HEK293 (cell line): Measurements from ENCODE around the gene DCAF10.
A peak's percentile ranks its signal among the peaks of the same experiment; 100 is the strongest.

ENCODE experiments used
- CTCF ChIA-PET: fragments of 350-600 bp; formaldehyde crosslinking; extraction: SDS; loops from one replicate; lab custom pipeline; 2021; ENCODE audit warnings: antibody characterized with exemption; lab: Yijun Ruan, JAX
- POLR2A ChIA-PET: fragments of 300-600 bp; formaldehyde crosslinking; extraction: SDS; loops from one replicate; lab custom pipeline; 2020; ENCODE audit warnings: antibody characterized with exemption, inconsistent platforms; lab: Yijun Ruan, JAX
- H3K27ac ChIP-seq: fragments of 200-500 bp; sonication (Bioruptor generic); 2 replicates; pipeline ENCODE4 v1.5.1; 2014; ENCODE audit warnings: low read depth, low read length, control low read depth, inconsistent platforms; ENCODE audit errors: extremely low read depth
- H3K36me3 ChIP-seq, 2 experiments: fragments of 200-500 bp in 1 of 2; sonication (Bioruptor generic) in 1 of 2; 1 replicate in 1 of 2; 2 replicates in 1 of 2; pipeline ENCODE4 v1.5.1; 2014 to 2017; ENCODE audit warnings: inconsistent platforms in 2 of 2, low read length in 2 of 2; ENCODE audit not compliant: control insufficient read depth in 2 of 2, insufficient read depth in 1 of 2
- H3K4me1 ChIP-seq: fragments of 200-500 bp; sonication (Bioruptor generic); 2 replicates; pipeline ENCODE4 v1.5.1; 2014; ENCODE audit warnings: mild to moderate bottlenecking, low read length, inconsistent platforms; ENCODE audit not compliant: control insufficient read depth, insufficient read depth
- H3K4me3 ChIP-seq: 2 replicates; pipeline ENCODE4 v1.5.1; 2011; ENCODE audit warnings: low read depth, mild to moderate bottlenecking, control low read depth, low read length, moderate library complexity
- H3K9me3 ChIP-seq: fragments of 200-500 bp; sonication (Bioruptor generic); 2 replicates; pipeline ENCODE4 v1.5.1; 2014; ENCODE audit warnings: low read depth, low read length, inconsistent platforms; ENCODE audit not compliant: control insufficient read depth, insufficient read depth
- GLI2 ChIP-seq: fragments of 450-650 bp; formaldehyde crosslinking; IDR thresholded peaks from 2 replicates; pipeline ENCODE4; 2017; ENCODE audit warnings: missing biosample characterization, missing genetic modification characterization, low read depth, borderline replicate concordance
- OSR2 ChIP-seq: fragments of 450-650 bp; formaldehyde crosslinking; IDR thresholded peaks from 2 replicates; pipeline ENCODE4 v1.5.1; 2016; ENCODE audit warnings: missing biosample characterization, missing genetic modification characterization
- PRDM10 ChIP-seq: fragments of 450-650 bp; formaldehyde crosslinking; IDR thresholded peaks from 2 replicates; pipeline ENCODE4 v1.5.1; 2016; ENCODE audit warnings: missing biosample characterization, missing genetic modification characterization
- SETDB1 ChIP-seq: IDR thresholded peaks from one replicate; pipeline ENCODE4 v1.6.1; 2017; ENCODE audit warnings: mild to moderate bottlenecking, low read length, moderate library complexity, mixed read lengths; ENCODE audit not compliant: insufficient read length
- ZNF10 ChIP-seq: fragments of 450-650 bp; formaldehyde crosslinking; IDR thresholded peaks from 2 replicates; pipeline ENCODE4 v1.5.1; 2017; ENCODE audit warnings: missing biosample characterization, missing genetic modification characterization
- ZNF114 ChIP-seq: fragments of 450-650 bp; formaldehyde crosslinking; IDR thresholded peaks from 2 replicates; pipeline ENCODE4 v1.5.0; 2017; ENCODE audit warnings: missing biosample characterization, missing genetic modification characterization
- ZNF140 ChIP-seq: fragments of 450-650 bp; formaldehyde crosslinking; IDR thresholded peaks from 2 replicates; pipeline ENCODE4 v1.5.1; 2016; ENCODE audit warnings: missing biosample characterization, missing genetic modification characterization
- ZNF175 ChIP-seq: fragments of 450-650 bp; formaldehyde crosslinking; IDR thresholded peaks from 2 replicates; pipeline ENCODE4 v1.5.1; 2016; ENCODE audit warnings: missing biosample characterization, missing genetic modification characterization
- ZNF26 ChIP-seq: fragments of 450-650 bp; formaldehyde crosslinking; IDR thresholded peaks from 2 replicates; pipeline ENCODE4 v1.5.1; 2016; ENCODE audit warnings: missing biosample characterization, missing genetic modification characterization
- ZNF266 ChIP-seq: fragments of 450-650 bp; formaldehyde crosslinking; IDR thresholded peaks from 2 replicates; pipeline ENCODE4 v1.5.1; 2016; ENCODE audit warnings: missing biosample characterization, missing genetic modification characterization, low read depth
- ZNF350 ChIP-seq: fragments of 450-650 bp; formaldehyde crosslinking; IDR thresholded peaks from 2 replicates; pipeline ENCODE4 v1.5.0; 2017; ENCODE audit warnings: missing biosample characterization, mild to moderate bottlenecking, missing genetic modification characterization
- ZNF416 ChIP-seq: fragments of 450-650 bp; formaldehyde crosslinking; IDR thresholded peaks from 2 replicates; pipeline ENCODE4 v1.5.1; 2016; ENCODE audit warnings: missing biosample characterization, missing genetic modification characterization
- ZNF48 ChIP-seq: fragments of 450-650 bp; formaldehyde crosslinking; IDR thresholded peaks from 2 replicates; pipeline ENCODE4 v1.5.1; 2016; ENCODE audit warnings: missing biosample characterization, missing genetic modification characterization
- ZNF664 ChIP-seq: fragments of 450-650 bp; formaldehyde crosslinking; IDR thresholded peaks from 2 replicates; pipeline ENCODE4 v1.5.1; 2016; ENCODE audit warnings: missing biosample characterization, missing genetic modification characterization
- ZNF707 ChIP-seq: fragments of 450-650 bp; formaldehyde crosslinking; IDR thresholded peaks from 2 replicates; pipeline ENCODE4 v1.5.1; 2016; ENCODE audit warnings: missing biosample characterization, missing genetic modification characterization
- ZNF776 ChIP-seq: fragments of 450-650 bp; formaldehyde crosslinking; IDR thresholded peaks from 2 replicates; pipeline ENCODE4 v1.5.0; 2017; ENCODE audit warnings: missing biosample characterization, missing genetic modification characterization, borderline replicate concordance
- TF ChIP-seq, protein P1 (sequence below): fragments of 450-650 bp; formaldehyde crosslinking; IDR thresholded peaks from 2 replicates; pipeline ENCODE4 v1.5.1; 2016; ENCODE audit warnings: missing biosample characterization, missing genetic modification characterization, borderline replicate concordance
- TF ChIP-seq, protein P2 (sequence below): sonication (generic); formaldehyde crosslinking; IDR thresholded peaks from 2 replicates; pipeline ENCODE4 v1.8.1; 2022; ENCODE audit warnings: mild to moderate bottlenecking, moderate library complexity, missing genetic modification reagents

Gene DCAF10

GRCh38 chr9:37873955-37874354 is 73.4 kb downstream of the DCAF10 start:
- TF ChIP-seq PRDM10 (tag by site-specific recombination) (peak; percentile 70), ZNF266 (no peak)
- TF ChIP-seq, all 188 proteins: peak for 1
- no peak overlapping the region for H3K4me3 ChIP-seq
- POLR2A ChIA-PET: no interaction called here

GRCh38 chr9:37876376-37876775 is 75.8 kb downstream of the DCAF10 start:
- Histone ChIP-seq H3K27ac (no peak overlapping the region), H3K4me3 (no peak overlapping the region), H3K36me3 (peaks cover 0 to 22% of the 10 kb centered on the region in 2 experiments; a peak in 2 of 3 replicates), H3K9me3 (no peaks in the 10 kb centered on the region), H3K4me1 (no peaks in the 10 kb centered on the region)
- ChIA-PET CTCF (interaction anchor here (0.6 kb wide), 1 partner anchor 389 kb away, joined by 3 read pairs; no protein-coding TSS in a partner anchor), POLR2A (no interaction called here)
- TF ChIP-seq ZNF175 (tag by site-specific recombination) (no peak), ZNF707 (tag by site-specific recombination) (no peak), ZNF114 (no peak), ZNF776 (tag by site-specific recombination) (no peak), ZNF48 (no peak)
- TF ChIP-seq, protein P1, sequence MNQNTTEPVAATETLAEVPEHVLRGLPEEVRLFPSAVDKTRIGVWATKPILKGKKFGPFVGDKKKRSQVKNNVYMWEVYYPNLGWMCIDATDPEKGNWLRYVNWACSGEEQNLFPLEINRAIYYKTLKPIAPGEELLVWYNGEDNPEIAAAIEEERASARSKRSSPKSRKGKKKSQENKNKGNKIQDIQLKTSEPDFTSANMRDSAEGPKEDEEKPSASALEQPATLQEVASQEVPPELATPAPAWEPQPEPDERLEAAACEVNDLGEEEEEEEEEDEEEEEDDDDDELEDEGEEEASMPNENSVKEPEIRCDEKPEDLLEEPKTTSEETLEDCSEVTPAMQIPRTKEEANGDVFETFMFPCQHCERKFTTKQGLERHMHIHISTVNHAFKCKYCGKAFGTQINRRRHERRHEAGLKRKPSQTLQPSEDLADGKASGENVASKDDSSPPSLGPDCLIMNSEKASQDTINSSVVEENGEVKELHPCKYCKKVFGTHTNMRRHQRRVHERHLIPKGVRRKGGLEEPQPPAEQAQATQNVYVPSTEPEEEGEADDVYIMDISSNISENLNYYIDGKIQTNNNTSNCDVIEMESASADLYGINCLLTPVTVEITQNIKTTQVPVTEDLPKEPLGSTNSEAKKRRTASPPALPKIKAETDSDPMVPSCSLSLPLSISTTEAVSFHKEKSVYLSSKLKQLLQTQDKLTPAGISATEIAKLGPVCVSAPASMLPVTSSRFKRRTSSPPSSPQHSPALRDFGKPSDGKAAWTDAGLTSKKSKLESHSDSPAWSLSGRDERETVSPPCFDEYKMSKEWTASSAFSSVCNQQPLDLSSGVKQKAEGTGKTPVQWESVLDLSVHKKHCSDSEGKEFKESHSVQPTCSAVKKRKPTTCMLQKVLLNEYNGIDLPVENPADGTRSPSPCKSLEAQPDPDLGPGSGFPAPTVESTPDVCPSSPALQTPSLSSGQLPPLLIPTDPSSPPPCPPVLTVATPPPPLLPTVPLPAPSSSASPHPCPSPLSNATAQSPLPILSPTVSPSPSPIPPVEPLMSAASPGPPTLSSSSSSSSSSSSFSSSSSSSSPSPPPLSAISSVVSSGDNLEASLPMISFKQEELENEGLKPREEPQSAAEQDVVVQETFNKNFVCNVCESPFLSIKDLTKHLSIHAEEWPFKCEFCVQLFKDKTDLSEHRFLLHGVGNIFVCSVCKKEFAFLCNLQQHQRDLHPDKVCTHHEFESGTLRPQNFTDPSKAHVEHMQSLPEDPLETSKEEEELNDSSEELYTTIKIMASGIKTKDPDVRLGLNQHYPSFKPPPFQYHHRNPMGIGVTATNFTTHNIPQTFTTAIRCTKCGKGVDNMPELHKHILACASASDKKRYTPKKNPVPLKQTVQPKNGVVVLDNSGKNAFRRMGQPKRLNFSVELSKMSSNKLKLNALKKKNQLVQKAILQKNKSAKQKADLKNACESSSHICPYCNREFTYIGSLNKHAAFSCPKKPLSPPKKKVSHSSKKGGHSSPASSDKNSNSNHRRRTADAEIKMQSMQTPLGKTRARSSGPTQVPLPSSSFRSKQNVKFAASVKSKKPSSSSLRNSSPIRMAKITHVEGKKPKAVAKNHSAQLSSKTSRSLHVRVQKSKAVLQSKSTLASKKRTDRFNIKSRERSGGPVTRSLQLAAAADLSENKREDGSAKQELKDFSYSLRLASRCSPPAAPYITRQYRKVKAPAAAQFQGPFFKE (tag by site-specific recombination): no peak

More at GRCh38 chr9:37873955-37874354, 73.4 kb downstream of the DCAF10 start:
- CTCF ChIA-PET: no interaction called here
- no peak overlapping the region for H3K27ac ChIP-seq
- H3K36me3 ChIP-seq: peaks cover 0 to 15% of the 10 kb centered on the region in 2 experiments; a peak in 1 of 3 replicates
- no peaks in the 10 kb centered on the region for H3K4me1 ChIP-seq
- H3K9me3 ChIP-seq: no peaks in the 10 kb centered on the region

DNA sequence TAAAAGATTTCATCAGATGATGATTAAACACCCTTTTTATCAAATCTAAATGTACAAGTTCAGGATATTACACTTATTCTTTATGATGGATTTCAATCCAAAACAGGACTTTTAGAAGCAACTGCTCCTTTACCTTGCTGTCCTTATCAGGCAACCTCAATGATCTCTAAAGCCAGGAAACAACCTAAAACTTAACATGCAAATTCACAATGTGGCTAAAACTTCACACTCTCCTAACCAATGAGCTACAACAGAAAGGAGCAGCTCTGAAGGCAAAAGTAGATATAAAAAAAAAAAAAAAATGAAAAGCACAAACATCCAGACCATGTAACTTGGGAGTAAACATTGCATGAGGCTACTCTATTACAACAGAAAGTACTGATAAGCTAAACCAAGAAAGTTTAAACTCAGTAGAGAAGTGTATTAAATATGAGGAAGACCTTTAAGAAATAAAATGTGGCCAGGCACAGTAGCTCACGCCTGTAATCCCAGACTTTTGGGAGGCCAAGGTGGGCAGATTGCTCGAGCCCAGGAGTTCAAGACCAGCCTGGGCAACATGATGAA is 80.4 kb downstream of the DCAF10 start:
- H3K27ac ChIP-seq: no peak overlapping the region
- no peak overlapping the region for H3K4me3 ChIP-seq
- ChIA-PET POLR2A (interaction anchor here (0.7 kb wide), 1 partner anchor 44 kb away, joined by 3 read pairs; no protein-coding TSS in a partner anchor), CTCF (interaction anchor here (0.5 to 0.7 kb wide), 2 partner anchors 36 to 217 kb away, joined by 3 read pairs; no protein-coding TSS in a partner anchor)
- H3K36me3 ChIP-seq: peaks cover 0 to 22% of the 10 kb centered on the region in 2 experiments; a peak in 2 of 3 replicates
- H3K4me1 ChIP-seq: no peaks in the 10 kb centered on the region
- TF ChIP-seq, protein P2, sequence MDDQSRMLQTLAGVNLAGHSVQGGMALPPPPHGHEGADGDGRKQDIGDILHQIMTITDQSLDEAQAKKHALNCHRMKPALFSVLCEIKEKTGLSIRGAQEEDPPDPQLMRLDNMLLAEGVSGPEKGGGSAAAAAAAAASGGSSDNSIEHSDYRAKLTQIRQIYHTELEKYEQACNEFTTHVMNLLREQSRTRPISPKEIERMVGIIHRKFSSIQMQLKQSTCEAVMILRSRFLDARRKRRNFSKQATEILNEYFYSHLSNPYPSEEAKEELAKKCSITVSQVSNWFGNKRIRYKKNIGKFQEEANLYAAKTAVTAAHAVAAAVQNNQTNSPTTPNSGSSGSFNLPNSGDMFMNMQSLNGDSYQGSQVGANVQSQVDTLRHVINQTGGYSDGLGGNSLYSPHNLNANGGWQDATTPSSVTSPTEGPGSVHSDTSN (CRISPR knock-in tag): no peak
- TF ChIP-seq GLI2 (no peak), OSR2 (tag by site-specific recombination) (no peak), ZNF664 (no peak), ZNF140 (tag by site-specific recombination) (no peak), ZNF416 (no peak), ZNF10 (tag by site-specific recombination) (no peak), SETDB1 (no peak), ZNF350 (tag by site-specific recombination) (no peak), ZNF26 (tag by site-specific recombination) (no peak)
- no peaks in the 10 kb centered on the region for H3K9me3 ChIP-seq
